Natural killer cell treated with Interleukin-12 subunit alpha and Interleukin-12 subunit beta and Interleukin-15 and Interleukin-18, amount 100 ng/mL, for 72 hours (primary cell): Measurements from ENCODE around the gene PDE1C. TPM values are rescaled to one million over a fixed set of nuclear protein-coding genes. Genes with fewer than 3 reads are reported as not detected.

Experiments used
- ATAC-seq, 2 donors: fragments of 150-1000 bp; cut with Tn5 transposase in 1 of 2; sonication (Bioruptor Pico), chemical (Tn5 transposase) in 1 of 2; 2 replicates each; pipeline ENCODE4 v1.10.0; 2021
- DNase-seq: peaks from one replicate; pipeline ENCODE4 v3.0.0; 2022; ENCODE audit warnings: low spot score
- H3K27ac Mint-ChIP-seq, 2 donors: 1 replicate in 1 of 2; 2 replicates in 1 of 2; pipeline ENCODE4 v1.8.0; 2022; ENCODE audit warnings: mixed read lengths in 2 of 2, mild to moderate bottlenecking in 1 of 2, moderate library complexity in 1 of 2
- H3K27me3 Mint-ChIP-seq, 2 donors: 1 replicate in 1 of 2; 2 replicates in 1 of 2; pipeline ENCODE4 v1.8.0; 2022; ENCODE audit warnings: mixed read lengths in 2 of 2
- H3K36me3 Mint-ChIP-seq: one replicate; pipeline ENCODE4 v1.8.0; 2022; ENCODE audit warnings: mixed read lengths
- H3K4me1 Mint-ChIP-seq, 2 donors: 1 replicate in 1 of 2; 2 replicates in 1 of 2; pipeline ENCODE4 v1.8.0; 2022; ENCODE audit warnings: low read depth in 2 of 2, mixed read lengths in 2 of 2, mild to moderate bottlenecking in 1 of 2
- H3K4me3 Mint-ChIP-seq: one replicate; pipeline ENCODE4 v1.8.0; 2022; ENCODE audit warnings: mixed read lengths
- H3K9me3 Mint-ChIP-seq: 2 replicates; pipeline ENCODE4 v1.8.0; 2022; ENCODE audit warnings: mixed read lengths
- total RNA-seq, 2 donors: library from RNA; stranded (reverse); gene quantifications; one replicate each; pipeline ENCODE4 v1.2.3, GENCODE V29; 2022

The PDE1C gene
- total RNA-seq, 2 donors from 2014 or later: 0.12 to 0.39 TPM

GRCh38 chr7:31816810-31817209 lies 253.4 kb downstream of the PDE1C start:
- DNase-seq: no peak
- H3K27me3 Mint-ChIP-seq: peaks cover 0 to 2% of the 10 kb centered on the region in 2 donors
- H3K36me3 Mint-ChIP-seq: no peaks in the 10 kb centered on the region
- H3K4me3 Mint-ChIP-seq: no peak overlapping the region
- no peaks in the 10 kb centered on the region for H3K4me1 Mint-ChIP-seq
- H3K27ac Mint-ChIP-seq: no peak overlapping the region
- peaks cover 3% of the 10 kb centered on the region for H3K9me3 Mint-ChIP-seq
- no peak for ATAC-seq

GRCh38 chr7:31815796-31816195 lies 254.4 kb downstream of the PDE1C start:
- no peak overlapping the region for H3K27ac Mint-ChIP-seq
- no peaks in the 10 kb centered on the region for H3K27me3 Mint-ChIP-seq
- no peak overlapping the region for H3K4me3 Mint-ChIP-seq
- no peaks in the 10 kb centered on the region for H3K9me3 Mint-ChIP-seq
- H3K4me1 Mint-ChIP-seq: peaks cover 0 to 3% of the 10 kb centered on the region in 2 donors
- DNase-seq: no peak
- no peaks in the 10 kb centered on the region for H3K36me3 Mint-ChIP-seq
- no peak for ATAC-seq

GRCh38 chr7:31814187-31814586 lies 256.0 kb downstream of the PDE1C start:
- no peak overlapping the region for H3K4me3 Mint-ChIP-seq
- H3K9me3 Mint-ChIP-seq: no peaks in the 10 kb centered on the region
- no peaks in the 10 kb centered on the region for H3K27me3 Mint-ChIP-seq
- DNase-seq (no peak), ATAC-seq (no peak)
- H3K4me1 Mint-ChIP-seq: peaks cover 0 to 3% of the 10 kb centered on the region in 2 donors
- H3K27ac Mint-ChIP-seq: no peak overlapping the region
- no peaks in the 10 kb centered on the region for H3K36me3 Mint-ChIP-seq

- Mint-ChIP-seq H3K27ac (no peak overlapping the region), H3K4me1 (peaks cover 0 to 3% of the 10 kb centered on the region in 2 donors), H3K36me3 (no peaks in the 10 kb centered on the region), H3K4me3 (no peak overlapping the region), H3K27me3 (no peaks in the 10 kb centered on the region), H3K9me3 (no peaks in the 10 kb centered on the region)
- no peak for DNase-seq
- ATAC-seq: peak in 1 of 2 donors; percentile 57
These were observed 258.4 kb downstream of the PDE1C start for GRCh38 chr7:31811650-31812461.

GRCh38 chr7:31805209-31805818 lies 264.9 kb downstream of the PDE1C start:
- Mint-ChIP-seq H3K27me3 (no peaks in the 10 kb centered on the region), H3K4me1 (no peaks in the 10 kb centered on the region), H3K27ac (no peak overlapping the region), H3K36me3 (no peaks in the 10 kb centered on the region), H3K4me3 (no peak overlapping the region), H3K9me3 (no peaks in the 10 kb centered on the region)
- DNase-seq: no peak
- ATAC-seq: no peak

- no peaks in the 10 kb centered on the region for H3K27me3 Mint-ChIP-seq
- peaks cover 3% of the 10 kb centered on the region for H3K9me3 Mint-ChIP-seq
- H3K27ac Mint-ChIP-seq: no peak overlapping the region
- H3K4me3 Mint-ChIP-seq: no peak overlapping the region
- H3K36me3 Mint-ChIP-seq: no peaks in the 10 kb centered on the region
- DNase-seq (no peak), ATAC-seq (no peak)
- H3K4me1 Mint-ChIP-seq: no peaks in the 10 kb centered on the region
These were observed 273.8 kb downstream of the PDE1C start for GRCh38 chr7:31796375-31796774.

GRCh38 chr7:31794851-31795344 lies 275.3 kb downstream of the PDE1C start:
- Mint-ChIP-seq H3K9me3 (peaks cover 3% of the 10 kb centered on the region), H3K4me1 (no peaks in the 10 kb centered on the region), H3K4me3 (no peak overlapping the region), H3K36me3 (no peaks in the 10 kb centered on the region), H3K27me3 (no peaks in the 10 kb centered on the region), H3K27ac (no peak overlapping the region)
- ATAC-seq (no peak), DNase-seq (no peak)

- Mint-ChIP-seq H3K27me3 (no peaks in the 10 kb centered on the region), H3K36me3 (no peaks in the 10 kb centered on the region), H3K4me1 (no peaks in the 10 kb centered on the region), H3K9me3 (peaks cover 3% of the 10 kb centered on the region), H3K27ac (no peak overlapping the region), H3K4me3 (no peak overlapping the region)
- DNase-seq (no peak), ATAC-seq (no peak)
These were observed 278.3 kb downstream of the PDE1C start for GRCh38 chr7:31791881-31792280.

- DNase-seq: no peak
- H3K9me3 Mint-ChIP-seq: peaks cover 3% of the 10 kb centered on the region
- ATAC-seq: no peak
- H3K4me1 Mint-ChIP-seq: no peaks in the 10 kb centered on the region
- H3K27me3 Mint-ChIP-seq: no peaks in the 10 kb centered on the region
- no peak overlapping the region for H3K4me3 Mint-ChIP-seq
- no peaks in the 10 kb centered on the region for H3K36me3 Mint-ChIP-seq
- no peak overlapping the region for H3K27ac Mint-ChIP-seq
These were observed 281.1 kb downstream of the PDE1C start for GRCh38 chr7:31788883-31789680.

GRCh38 chr7:31788445-31788844 lies 281.8 kb downstream of the PDE1C start:
- ATAC-seq: no peak
- no peaks in the 10 kb centered on the region for H3K27me3 Mint-ChIP-seq
- no peaks in the 10 kb centered on the region for H3K4me1 Mint-ChIP-seq
- H3K27ac Mint-ChIP-seq: no peak overlapping the region
- DNase-seq: no peak
- no peaks in the 10 kb centered on the region for H3K36me3 Mint-ChIP-seq
- H3K4me3 Mint-ChIP-seq: no peak overlapping the region
- H3K9me3 Mint-ChIP-seq: peaks cover 3% of the 10 kb centered on the region

GRCh38 chr7:31786326-31786725 lies 283.9 kb downstream of the PDE1C start:
- Mint-ChIP-seq H3K4me1 (no peaks in the 10 kb centered on the region), H3K9me3 (peaks cover 3% of the 10 kb centered on the region), H3K4me3 (no peak overlapping the region), H3K27me3 (no peaks in the 10 kb centered on the region), H3K27ac (no peak overlapping the region), H3K36me3 (no peaks in the 10 kb centered on the region)
- DNase-seq (no peak), ATAC-seq (no peak)

- peaks cover 3% of the 10 kb centered on the region for H3K9me3 Mint-ChIP-seq
- DNase-seq (no peak), ATAC-seq (peak in 1 of 2 donors; percentile 11)
- no peaks in the 10 kb centered on the region for H3K4me1 Mint-ChIP-seq
- no peaks in the 10 kb centered on the region for H3K36me3 Mint-ChIP-seq
- H3K27me3 Mint-ChIP-seq: no peaks in the 10 kb centered on the region
- no peak overlapping the region for H3K4me3 Mint-ChIP-seq
- no peak overlapping the region for H3K27ac Mint-ChIP-seq
These were observed 285.1 kb downstream of the PDE1C start for GRCh38 chr7:31785101-31785500.

- Mint-ChIP-seq H3K27ac (no peak overlapping the region), H3K4me1 (no peaks in the 10 kb centered on the region), H3K4me3 (no peak overlapping the region), H3K27me3 (no peaks in the 10 kb centered on the region), H3K9me3 (no peaks in the 10 kb centered on the region), H3K36me3 (no peaks in the 10 kb centered on the region)
- DNase-seq: no peak
- no peak for ATAC-seq
These were observed 287.0 kb downstream of the PDE1C start for GRCh38 chr7:31783221-31783620.
